Ovary (tissue), 9 donors: Measurements from ENCODE around the gene FRYL. TPM values are rescaled to one million over a fixed set of nuclear protein-coding genes. Genes with fewer than 3 reads are reported as not detected.

Experiments
- DNase-seq, 5 donors: peaks; one replicate each; pipeline ENCODE4 v3.0.0-alpha.2; 2019 to 2020
- H3K27ac ChIP-seq, 2 donors: fragments of 200-600 bp; one replicate each; pipeline versions ENCODE4 v1.5.1 to v1.8.0; 2019 to 2022
- H3K27me3 ChIP-seq: fragments of 200-600 bp; one replicate; pipeline ENCODE4 v1.8.0; 2022
- H3K36me3 ChIP-seq: fragments of 200-600 bp; sonication (generic); one replicate; pipeline ENCODE4 v1.5.1; 2019
- H3K4me1 ChIP-seq: one replicate; pipeline ENCODE4 v1.8.1; 2013; ENCODE audit warnings: mild to moderate bottlenecking, moderate library complexity; ENCODE audit not compliant: insufficient read depth
- H3K4me3 ChIP-seq: fragments of 200-600 bp; sonication (generic); one replicate; pipeline ENCODE4 v1.5.1; 2017
- H3K9me3 ChIP-seq, 2 donors: fragments of 200-600 bp in 1 of 2; sonication (generic) in 1 of 2; one replicate each; pipeline versions ENCODE4 v1.5.1 to v1.8.1; 2013 to 2019; ENCODE audit warnings: mild to moderate bottlenecking in 1 of 2, moderate library complexity in 1 of 2
- EP300 ChIP-seq: sonication (generic); formaldehyde crosslinking; IDR thresholded peaks from one replicate; pipeline ENCODE4 v1.6.1; 2017; ENCODE audit warnings: antibody characterized with exemption
- POLR2A ChIP-seq: fragments of 450-650 bp; IDR thresholded peaks from one replicate; pipeline ENCODE4 v1.6.1; 2017; ENCODE audit warnings: antibody characterized with exemption, mild to moderate bottlenecking, moderate library complexity
- WGBS, 3 donors: extraction: QIAGEN DNeasy Blood & Tissue Kit in 1 of 3; methylation state at CpG; one replicate each; pipeline versions ENCODE4 v1.1.5 to v1.1.7; 2013 to 2017; 5-methylcytosine and 5-hydroxymethylcytosine counted together
- intact Hi-C, 4 donors: fragments of 100-400 bp; cut with DNase I; formaldehyde crosslinking; loops; one replicate each; pipeline versions ENCODE4 v1.11.0 to v1.15.1; 2022 to 2023
- polyA plus RNA-seq, 2 donors: library from polyadenylated mRNA; stranded (reverse); fragments of 200-250 nt in 1 of 2; fragments of 350-450 nt in 1 of 2; fragmentation: Illumina TruSeq in 1 of 2; extraction: RNeasy Lipid Tissue Mini Kit (QIAGEN cat#74804) in 1 of 2; gene quantifications; one replicate each; pipeline ENCODE4 v1.2.3, GENCODE V29; 2013 to 2014
- total RNA-seq, 7 donors: library from RNA; depleted of rRNA in 2 of 7; stranded (reverse); fragments of >200 nt in 2 of 7; fragmentation: NEBNext Ultra II Directional in 3 of 7; extraction: Animal tissue kit (Norgen Biotek cat#: 25700) in 3 of 7; gene quantifications; one replicate each; pipeline versions ENCODE4 v1.1.0 to v1.2.4, GENCODE V29; 2016 to 2023
- TF ChIP-seq, protein P1 (sequence below), 3 donors: fragments of 450-650 bp in 2 of 3; fragments of 200-600 bp in 1 of 3; IDR thresholded peaks; one replicate each; pipeline versions ENCODE4 v1.5.1 to v1.8.0; 2016 to 2022; ENCODE audit warnings: antibody characterized with exemption in 3 of 3, mild to moderate bottlenecking in 1 of 3
- donor health status: DM: no; HTN: no; CAD: no; lungs with moderate emphysema.
- donor health status: DM: no; HTN: no; CAD: no.
- donor health status: Bipolar disorder and iron deficiency.
- donor health status: DM: yes; HTN: yes; CAD: no.
- donor health status: DM: no; HTN: no; CAD: no.
- donor health status: DM: yes; HTN: yes; CAD: no.

FRYL gene
- total and polyA plus RNA-seq, 9 donors = 10.7 to 46.0 (median 35.2) TPM

DNA sequence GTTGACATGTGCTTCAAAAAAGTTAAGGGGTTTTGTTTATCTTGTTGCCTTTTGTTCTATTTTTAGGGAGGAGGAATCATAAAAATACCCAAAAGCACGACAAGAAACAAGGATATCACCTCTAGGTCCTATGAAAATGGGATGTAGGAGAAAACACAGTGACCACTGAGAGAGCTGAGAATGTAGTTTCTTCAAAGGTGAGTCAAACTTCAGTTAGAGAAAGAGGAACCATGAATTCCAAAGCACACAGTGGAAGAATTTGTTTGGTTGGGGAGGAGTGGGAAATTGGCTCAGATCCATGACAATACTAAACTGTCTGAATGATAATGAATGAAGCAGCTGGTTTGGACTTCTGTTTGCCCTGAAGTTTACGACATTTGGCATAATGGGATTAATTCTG, 19.1 kb upstream of the FRYL start:
- TF ChIP-seq, protein P1, sequence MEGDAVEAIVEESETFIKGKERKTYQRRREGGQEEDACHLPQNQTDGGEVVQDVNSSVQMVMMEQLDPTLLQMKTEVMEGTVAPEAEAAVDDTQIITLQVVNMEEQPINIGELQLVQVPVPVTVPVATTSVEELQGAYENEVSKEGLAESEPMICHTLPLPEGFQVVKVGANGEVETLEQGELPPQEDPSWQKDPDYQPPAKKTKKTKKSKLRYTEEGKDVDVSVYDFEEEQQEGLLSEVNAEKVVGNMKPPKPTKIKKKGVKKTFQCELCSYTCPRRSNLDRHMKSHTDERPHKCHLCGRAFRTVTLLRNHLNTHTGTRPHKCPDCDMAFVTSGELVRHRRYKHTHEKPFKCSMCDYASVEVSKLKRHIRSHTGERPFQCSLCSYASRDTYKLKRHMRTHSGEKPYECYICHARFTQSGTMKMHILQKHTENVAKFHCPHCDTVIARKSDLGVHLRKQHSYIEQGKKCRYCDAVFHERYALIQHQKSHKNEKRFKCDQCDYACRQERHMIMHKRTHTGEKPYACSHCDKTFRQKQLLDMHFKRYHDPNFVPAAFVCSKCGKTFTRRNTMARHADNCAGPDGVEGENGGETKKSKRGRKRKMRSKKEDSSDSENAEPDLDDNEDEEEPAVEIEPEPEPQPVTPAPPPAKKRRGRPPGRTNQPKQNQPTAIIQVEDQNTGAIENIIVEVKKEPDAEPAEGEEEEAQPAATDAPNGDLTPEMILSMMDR (IDR thresholded peaks at IDR 0.05) = no peak
- intact Hi-C loops = no loop called here
- Histone ChIP-seq H3K9me3 (no peaks in the 10 kb centered on the region), H3K27me3 (no peaks in the 10 kb centered on the region), H3K36me3 (no peaks in the 10 kb centered on the region), H3K4me3 (no peak overlapping the region), H3K27ac (no peak overlapping the region), H3K4me1 (no peaks in the 10 kb centered on the region)
- no peak for DNase-seq
- WGBS, 3 donors = 16 to 33% (median 20%) methylated on average over 2 of the region's 2 CpGs

- Histone ChIP-seq H3K36me3 (no peaks in the 10 kb centered on the region), H3K27ac (no peak overlapping the region), H3K4me3 (no peak overlapping the region), H3K9me3 (no peaks in the 10 kb centered on the region), H3K4me1 (no peaks in the 10 kb centered on the region), H3K27me3 (no peaks in the 10 kb centered on the region)
- intact Hi-C loops = no loop called here
- TF ChIP-seq, protein P1 (IDR thresholded peaks at IDR 0.05) = no peak
- TF ChIP-seq POLR2A = no peak
- TF ChIP-seq EP300 = no peak
- no peak for DNase-seq
- WGBS, 3 donors = 87 to 91% (median 90%) methylated on average over 2 of the region's 2 CpGs
Observed at GRCh38 chr4:48798117-48798516, 18.0 kb upstream of the FRYL start.

- TF ChIP-seq, protein P1 (IDR thresholded peaks at IDR 0.05) = no peak
- no peak for TF ChIP-seq EP300
- TF ChIP-seq POLR2A = no peak
- no peak overlapping the region for H3K4me3 ChIP-seq
- no peaks in the 10 kb centered on the region for H3K4me1 ChIP-seq
- no peaks in the 10 kb centered on the region for H3K9me3 ChIP-seq
- no peak for DNase-seq
- H3K27ac ChIP-seq = no peak overlapping the region
- intact Hi-C loops = no loop called here
- WGBS, 3 donors = 38 to 59% (median 57%) methylated on average over 1 of the region's 1 CpG
- H3K36me3 ChIP-seq = no peaks in the 10 kb centered on the region
- no peaks in the 10 kb centered on the region for H3K27me3 ChIP-seq
Observed at GRCh38 chr4:48796927-48797679, 17.0 kb upstream of the FRYL start.

DNA sequence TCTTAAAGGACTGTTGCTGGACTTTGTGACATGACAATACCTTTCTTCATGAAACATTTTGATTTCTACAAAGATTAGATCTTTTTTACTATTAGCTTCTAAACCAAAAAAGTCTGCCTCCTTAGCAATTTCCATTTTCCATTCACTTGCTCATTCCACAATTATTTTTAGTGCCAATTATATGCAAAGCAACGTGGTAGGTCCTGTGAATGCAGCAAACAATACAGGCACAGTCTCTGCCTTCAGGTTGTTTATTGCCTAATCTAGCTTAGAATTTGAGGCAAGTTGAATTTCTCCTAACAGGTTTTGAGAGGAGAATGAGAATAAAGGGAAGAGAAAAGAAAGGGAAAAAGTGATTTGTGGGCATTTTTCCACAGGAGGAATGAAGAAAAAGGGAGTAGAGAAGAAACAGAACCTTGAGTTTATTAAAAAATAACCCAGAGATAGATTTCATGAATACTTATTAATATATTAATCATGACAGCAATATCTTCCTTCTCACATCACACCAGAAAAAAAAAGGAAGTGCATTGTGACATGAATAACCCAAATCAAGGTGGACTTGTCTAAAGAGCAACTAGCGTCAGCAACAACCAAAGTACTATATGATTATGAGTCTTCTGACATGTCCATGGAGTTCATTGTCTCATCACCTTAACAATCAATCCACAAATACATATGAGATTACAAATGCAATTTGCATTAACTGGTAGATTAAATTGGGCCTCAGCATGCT, 16.3 kb upstream of the FRYL start:
- H3K9me3 ChIP-seq = no peaks in the 10 kb centered on the region
- no peaks in the 10 kb centered on the region for H3K27me3 ChIP-seq
- TF ChIP-seq POLR2A = no peak
- TF ChIP-seq EP300 = no peak
- TF ChIP-seq, protein P1 (IDR thresholded peaks at IDR 0.05) = no peak
- H3K27ac ChIP-seq = no peak overlapping the region
- DNase-seq = no peak
- H3K4me1 ChIP-seq = no peaks in the 10 kb centered on the region
- WGBS, 3 donors = 86 to 89% (median 88%) methylated on average over 2 of the region's 2 CpGs
- intact Hi-C loops = no loop called here
- no peak overlapping the region for H3K4me3 ChIP-seq
- H3K36me3 ChIP-seq = no peaks in the 10 kb centered on the region
